ENCODE data around the gene ITM2C. TPM values are rescaled to one million over a fixed set of nuclear protein-coding genes. Genes with fewer than 3 reads are reported as not detected.

The ITM2C gene
- total and polyA plus RNA-seq, 8 donors = 26.2 to 96.3 (median 41.0) TPM

GRCh38 chr2:230901006-230901405 is 36.3 kb downstream of the ITM2C start:
- Histone ChIP-seq H3K36me3 (no peaks in the 10 kb centered on the region), H3K9me3 (no peaks in the 10 kb centered on the region), H3K4me1 (no peaks in the 10 kb centered on the region), H3K27me3 (no peaks in the 10 kb centered on the region), H3K27ac (no peak overlapping the region), H3K4me3 (no peak overlapping the region)
- intact Hi-C loops (cut with DNase I) = no loop called here
- no peak for FAIRE-seq
- DNase-seq = peak in 1 of 6 donors; percentile 20
- WGBS, 2 donors = 42 to 43% methylated on average over 5 of the region's 5 CpGs
- ATAC-seq = no peak
- TF ChIP-seq CTCF (IDR thresholded peaks at IDR 0.05) = no peak

DNA sequence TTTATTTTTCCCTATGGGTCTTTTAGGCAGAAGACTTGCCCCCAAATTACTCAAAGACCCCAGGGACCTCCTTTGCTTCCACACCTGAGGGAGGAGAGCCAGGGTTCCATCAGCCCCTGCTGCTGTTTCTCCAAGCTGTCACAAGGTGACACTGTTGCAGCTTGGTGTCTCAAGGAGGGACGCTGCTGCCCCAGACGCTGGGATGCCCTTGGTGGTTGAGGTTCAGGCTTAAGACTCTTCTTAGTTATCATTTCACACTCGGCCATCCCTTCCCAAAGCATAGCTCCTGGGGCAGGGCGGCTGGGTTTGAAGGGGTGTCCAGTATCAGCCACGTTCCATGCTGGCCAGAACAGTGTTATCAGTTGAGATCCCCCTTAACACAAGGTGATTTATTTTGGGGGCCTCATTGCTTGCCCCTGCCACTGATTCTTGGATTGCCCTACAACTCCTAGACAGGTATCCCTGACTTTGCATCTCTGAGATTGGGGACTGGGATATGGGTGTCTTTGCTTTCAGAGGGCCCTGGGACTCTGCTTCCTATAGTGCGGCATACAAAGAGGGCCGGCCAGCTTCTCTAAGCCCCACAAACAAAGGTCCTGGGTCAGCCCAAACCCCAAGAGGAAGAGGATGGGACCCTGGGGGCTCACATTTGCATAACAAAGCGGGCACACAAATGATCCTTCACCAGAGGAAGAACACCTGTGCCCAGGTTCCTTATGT is 37.6 kb downstream of the ITM2C start:
- 34 to 39% methylated on average over 8 of the region's 8 CpGs for WGBS, 2 donors
- H3K36me3 ChIP-seq = no peaks in the 10 kb centered on the region
- no peaks in the 10 kb centered on the region for H3K4me1 ChIP-seq
- FAIRE-seq = no peak
- H3K27me3 ChIP-seq = no peaks in the 10 kb centered on the region
- peak in 3 of 4 donors; percentile 13 to 28 (median 14) for TF ChIP-seq CTCF (IDR thresholded peaks at IDR 0.05)
- H3K9me3 ChIP-seq = no peaks in the 10 kb centered on the region
- no peak overlapping the region for H3K27ac ChIP-seq
- H3K4me3 ChIP-seq = no peak overlapping the region
- peak in 3 of 4 donors; percentile 53 to 59 (median 57) for ATAC-seq
- intact Hi-C loops (cut with DNase I) = no loop called here
- peak in 2 of 6 donors; percentile 44 to 46 for DNase-seq

- ATAC-seq (no peak), FAIRE-seq (no peak), DNase-seq (no peak)
- H3K36me3 ChIP-seq = no peaks in the 10 kb centered on the region
- no peak overlapping the region for H3K27ac ChIP-seq
- no peak overlapping the region for H3K4me3 ChIP-seq
- intact Hi-C loops (cut with DNase I) = no loop called here
- no peak for TF ChIP-seq CTCF (IDR thresholded peaks at IDR 0.05)
- 70 to 77% methylated on average over 19 of the region's 19 CpGs for WGBS, 2 donors
- no peaks in the 10 kb centered on the region for H3K4me1 ChIP-seq
- H3K27me3 ChIP-seq = no peaks in the 10 kb centered on the region
- no peaks in the 10 kb centered on the region for H3K9me3 ChIP-seq
Observed at GRCh38 chr2:230903231-230904150, 38.7 kb downstream of the ITM2C start.

GRCh38 chr2:230904856-230905447 is 40.2 kb downstream of the ITM2C start:
- ATAC-seq (no peak), DNase-seq (peak in 1 of 6 donors; percentile 29), FAIRE-seq (no peak)
- Histone ChIP-seq H3K4me3 (no peak overlapping the region), H3K9me3 (no peaks in the 10 kb centered on the region), H3K27ac (no peak overlapping the region), H3K4me1 (no peaks in the 10 kb centered on the region), H3K36me3 (no peaks in the 10 kb centered on the region), H3K27me3 (no peaks in the 10 kb centered on the region)
- 71 to 76% methylated on average over 15 of the region's 15 CpGs for WGBS, 2 donors
- intact Hi-C loops (cut with DNase I) = no loop called here
- no peak for TF ChIP-seq CTCF (IDR thresholded peaks at IDR 0.05)

All from pancreas (tissue), 10 donors.